CMK (cell line): ENCODE results near the gene RNF212B.
"Not testable (repeated sequence)": the region's sequence is repeated elsewhere in the genome, so short reads cannot be mapped to it uniquely, and the experiment has no call there.

Experiments used
- DNase-seq: peaks from one replicate; pipeline ENCODE4 v3.0.0-alpha.2; 2010; ENCODE audit warnings: low read depth

RNF212B gene

GRCh38 chr14:23237772-23238594 is at the start of gene RNF212B:
RNF212B (plus strand) TSS chr14:23237936; CDS start chr14:23240346, 2,410 bp downstream.
- DNase-seq, result peak; percentile 33

GRCh38 chr14:23193432-23193831 is 44.3 kb upstream of the RNF212B start:
- DNase-seq, result no peak

DNA sequence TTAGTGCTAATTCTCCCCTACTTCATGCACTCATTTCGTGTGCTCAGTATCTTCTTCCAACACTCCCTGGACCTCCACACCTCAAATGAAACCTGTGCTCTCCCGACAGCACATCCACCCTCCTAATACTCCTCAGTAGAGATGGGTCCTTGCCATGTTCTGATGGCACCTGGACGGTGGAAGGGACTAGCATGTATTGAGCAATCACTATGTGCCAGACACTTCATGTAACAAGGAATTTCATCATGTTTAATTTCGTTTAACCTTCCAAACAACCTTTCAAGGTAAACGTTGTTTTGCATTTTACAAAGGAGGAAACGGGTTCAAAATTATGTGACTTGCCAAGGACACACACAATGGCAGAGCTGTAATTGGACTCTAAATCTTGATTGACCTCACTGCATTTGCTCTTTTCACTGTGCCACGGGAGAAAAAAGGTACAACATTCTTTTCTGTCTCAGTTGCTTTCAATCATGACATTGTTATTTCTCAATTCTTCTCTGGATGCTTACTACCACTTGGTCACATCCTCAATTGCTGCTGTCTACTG is 42.1 kb upstream of the RNF212B start:
- DNase-seq, result no peak

DNA sequence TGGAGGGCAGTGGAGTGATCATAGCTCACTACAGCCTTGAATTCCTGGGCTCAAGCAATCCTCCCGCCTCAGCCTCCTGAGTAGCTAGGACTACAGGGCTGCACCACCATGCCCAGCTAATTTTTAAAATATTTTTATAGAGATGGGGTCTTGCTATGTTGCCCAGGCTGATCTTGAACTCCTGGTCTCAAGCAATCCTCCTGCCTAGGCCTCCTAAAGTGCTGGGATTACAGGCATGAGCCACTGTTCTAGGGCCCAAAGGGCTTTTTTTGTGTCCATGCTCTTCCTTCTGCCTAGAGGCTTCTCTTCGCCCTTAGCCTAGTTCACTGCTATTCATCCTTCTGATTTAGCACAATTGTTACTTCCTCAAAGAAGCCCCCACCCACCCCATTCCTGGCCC is 41.2 kb upstream of the RNF212B start:
- not testable (repeated sequence) for DNase-seq

DNA sequence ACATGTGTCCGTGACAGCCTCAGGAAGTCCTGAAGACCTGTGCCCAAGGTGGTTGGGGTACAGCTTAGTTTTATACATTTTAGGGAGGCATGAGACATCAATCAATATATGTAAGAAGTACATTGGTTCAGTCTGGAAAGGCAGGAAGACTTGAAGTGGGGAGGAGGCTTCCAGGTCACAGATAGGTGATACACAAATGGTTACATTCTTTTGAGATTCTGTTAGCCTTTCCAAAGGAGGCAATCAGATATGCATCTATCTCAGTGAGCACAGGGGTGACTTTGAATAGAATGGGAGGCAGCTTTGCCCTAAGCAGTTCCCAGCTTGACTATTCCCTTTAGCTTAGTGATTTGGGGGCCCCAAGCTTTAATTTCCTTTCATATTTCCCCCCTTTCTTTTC is 38.6 kb upstream of the RNF212B start:
- not testable (repeated sequence) for DNase-seq

DNA sequence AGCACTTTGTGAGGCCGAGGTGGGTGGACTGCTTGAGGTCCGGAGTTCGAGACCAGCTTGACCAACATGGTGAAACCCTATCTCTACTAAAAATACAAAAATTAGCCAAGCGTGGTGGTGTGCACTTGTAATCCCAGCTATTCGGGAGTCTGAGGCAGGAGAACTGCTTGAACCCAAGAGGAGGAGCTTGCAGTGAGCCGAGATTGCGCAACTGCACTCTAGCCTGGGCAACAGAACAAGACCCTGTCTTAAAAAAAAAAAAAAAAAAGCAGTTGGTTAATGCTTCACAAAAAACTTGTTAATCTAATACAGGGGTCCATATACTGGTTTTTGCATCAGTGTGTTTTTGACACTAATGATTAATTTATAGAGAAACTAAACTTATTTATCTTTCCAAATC is 35.7 kb upstream of the RNF212B start:
- DNase-seq, result no peak

DNA sequence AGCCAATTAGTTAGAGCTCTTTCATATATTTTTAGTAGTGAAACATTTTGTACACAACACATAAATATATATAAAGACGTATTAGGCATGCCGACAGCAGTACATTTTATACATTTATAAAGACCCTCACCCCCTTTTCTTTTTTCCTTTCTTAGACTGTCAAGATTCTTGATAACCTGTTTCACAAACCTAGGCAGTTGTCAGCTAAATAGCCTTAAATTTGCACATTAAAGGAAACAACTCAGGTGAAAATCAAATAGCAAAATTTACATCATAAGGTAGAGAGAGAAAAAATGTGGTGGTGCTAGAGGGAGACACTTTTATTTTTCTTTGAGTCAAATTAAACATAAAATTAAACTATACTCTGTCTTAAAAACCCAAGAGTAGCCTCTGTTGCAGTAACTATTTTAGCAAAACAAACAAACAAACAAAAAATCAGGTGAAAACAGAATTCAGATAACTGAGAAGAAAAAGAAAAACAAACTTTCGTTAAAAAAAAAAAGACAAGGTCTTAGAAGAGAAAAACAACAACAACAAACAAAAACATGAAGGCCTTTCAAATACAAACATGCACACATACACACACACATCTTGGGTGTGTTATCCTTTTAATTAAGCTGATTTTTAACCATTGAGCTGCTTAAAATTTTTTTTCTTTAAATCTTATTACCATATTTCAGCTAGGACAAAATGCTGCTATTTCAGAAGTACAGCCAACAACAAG is 31.2 kb upstream of the RNF212B start:
- no peak for DNase-seq

- no peak for DNase-seq
These were observed 30.6 kb upstream of the RNF212B start for GRCh38 chr14:23207146-23207540.

GRCh38 chr14:23208324-23208723 is 29.4 kb upstream of the RNF212B start:
- DNase-seq, result no peak

GRCh38 chr14:23209651-23210423 is 27.9 kb upstream of the RNF212B start:
- no peak for DNase-seq

DNA sequence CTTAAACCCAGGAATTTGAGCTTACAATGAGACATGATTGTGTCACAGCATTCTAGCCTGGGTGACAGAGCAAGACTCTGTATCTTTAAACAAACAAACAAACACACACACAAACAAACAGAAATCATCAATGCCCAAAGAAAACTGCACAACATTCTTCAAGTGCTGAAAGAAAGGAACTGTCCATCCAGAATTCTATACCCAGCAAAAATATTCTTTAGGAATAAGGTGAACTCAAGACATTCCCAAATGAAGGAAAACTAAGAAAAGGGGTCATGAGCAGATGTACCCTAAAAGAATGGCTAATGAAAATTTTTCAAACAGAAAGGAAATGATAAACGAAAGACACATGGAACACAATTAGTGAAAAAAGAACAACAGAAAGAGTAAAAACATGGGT is 22.3 kb upstream of the RNF212B start:
- DNase-seq, result no peak

GRCh38 chr14:23217032-23218020 is 20.4 kb upstream of the RNF212B start:
- no peak for DNase-seq

DNA sequence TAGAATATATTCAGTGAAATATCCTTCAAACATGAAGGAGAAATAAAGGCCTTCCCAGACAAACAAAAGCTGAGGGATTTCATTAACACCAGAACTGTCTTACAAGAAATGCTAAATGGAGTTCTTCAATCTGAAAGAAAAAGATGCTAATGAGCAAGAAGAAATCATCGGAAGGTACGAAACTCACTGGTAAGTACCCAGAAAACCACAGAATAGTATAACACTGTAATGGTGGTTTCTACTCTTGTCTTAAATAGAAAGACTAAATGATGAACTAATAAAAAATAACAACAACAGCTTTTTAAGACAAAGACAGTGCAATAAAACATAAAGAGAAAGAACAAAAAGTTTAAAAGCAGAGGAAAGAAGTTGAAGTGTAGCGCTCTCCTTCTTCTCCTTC is 18.7 kb upstream of the RNF212B start:
- DNase-seq, result no peak

DNA sequence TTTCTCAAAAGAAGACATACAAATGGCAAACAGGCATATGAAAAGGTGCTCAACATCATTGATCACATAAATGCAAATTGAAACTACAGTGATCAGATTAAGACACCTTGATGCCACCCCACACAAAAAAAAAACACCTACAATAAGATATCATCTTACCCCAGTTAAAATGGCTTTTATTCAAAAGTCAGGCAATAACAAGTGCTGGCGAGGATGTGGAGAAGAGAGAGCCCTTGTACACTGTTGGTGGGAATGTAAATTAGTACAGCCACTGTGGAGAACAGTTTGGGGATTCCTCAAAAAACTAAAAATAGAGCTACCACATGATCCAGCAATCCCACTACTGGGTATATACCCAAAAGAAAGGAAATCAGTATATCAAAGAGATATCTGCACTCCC is 12.8 kb upstream of the RNF212B start:
- DNase-seq, result not testable (repeated sequence)

DNA sequence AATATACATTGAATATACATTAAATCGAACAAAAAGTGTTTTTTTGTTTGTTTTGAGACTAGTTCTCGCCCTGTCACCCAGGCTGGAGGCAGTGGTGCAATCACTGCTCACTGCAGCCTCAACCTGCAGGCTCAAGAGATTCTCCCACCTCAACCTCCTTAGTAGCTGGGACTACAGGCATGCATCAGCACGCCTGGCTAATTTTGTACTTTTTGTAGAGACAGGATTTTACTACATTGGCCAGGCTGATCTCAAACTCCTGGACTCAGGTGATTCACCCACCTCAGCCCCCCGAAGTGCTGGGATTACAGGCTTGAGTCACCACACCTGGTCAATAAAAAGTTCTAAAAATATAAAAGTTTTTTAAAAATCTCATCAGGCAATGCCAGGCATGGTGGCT is 10.2 kb upstream of the RNF212B start:
- no peak for DNase-seq

DNA sequence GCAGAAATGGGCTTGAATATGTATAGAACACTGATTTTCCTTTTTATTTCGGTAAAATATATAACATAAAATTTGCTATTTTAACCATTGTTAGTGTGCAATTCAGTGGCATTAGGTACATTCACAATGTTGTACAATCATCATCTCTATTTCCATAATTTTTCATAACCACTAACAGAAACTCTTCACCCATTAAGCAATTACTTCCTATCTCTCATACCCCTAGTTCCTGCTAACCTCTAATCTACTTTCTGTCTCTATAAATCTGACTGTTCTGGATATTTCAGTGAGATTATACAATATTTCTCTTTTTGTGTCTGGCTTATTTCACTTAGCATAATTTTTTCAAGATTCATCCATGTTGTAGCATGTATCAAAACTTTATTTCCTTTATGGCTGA is 8.9 kb upstream of the RNF212B start:
- DNase-seq, result no peak

GRCh38 chr14:23232241-23232808 is 5.4 kb upstream of the RNF212B start:
- not testable (repeated sequence) for DNase-seq

DNA sequence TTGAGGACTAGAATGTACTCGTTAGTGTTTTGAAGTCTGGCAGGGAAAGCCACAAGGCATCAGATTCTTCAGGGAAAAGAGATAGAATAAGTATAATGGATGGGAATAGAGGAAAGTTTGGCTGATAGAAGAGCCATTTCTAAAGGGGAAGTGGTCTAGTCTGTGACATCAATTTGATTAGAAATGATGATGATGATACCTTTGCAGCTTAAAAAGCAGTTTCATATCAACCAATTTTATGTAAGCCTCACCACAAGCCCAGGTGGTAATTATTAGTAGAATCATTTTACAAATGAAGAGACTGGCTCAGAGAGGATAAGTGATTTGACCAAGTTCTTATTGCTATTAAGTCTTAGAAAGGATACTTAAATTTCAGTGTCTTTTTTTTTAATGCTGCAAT is 2.9 kb downstream of the RNF212B start:
- no peak for DNase-seq

- DNase-seq, result not testable (repeated sequence)
These were observed 3.5 kb downstream of the RNF212B start for GRCh38 chr14:23241061-23241715.

GRCh38 chr14:23242076-23242475 is 4.3 kb downstream of the RNF212B start:
- DNase-seq, result no peak
